MM.1S (cell line): ENCODE measurements around the gene SIRT6.

Experiments used
- EZH2 ChIP-seq: fragments of 300-600 bp; sonication (generic); optimal IDR thresholded peaks from 2 replicates; pipeline ENCODE3; 2017; ENCODE audit warnings: low read depth, mild to moderate bottlenecking, antibody characterized with exemption, low read length, mixed read lengths
- EZH2phosphoT487 ChIP-seq: fragments of 300-600 bp; sonication (generic); IDR thresholded peaks from 2 replicates; pipeline ENCODE4 v1.6.1; 2018; ENCODE audit warnings: antibody characterized with exemption, low read length
- TF ChIP-seq, protein P1 (sequence below): fragments of 300-600 bp; sonication (generic); IDR thresholded peaks from 2 replicates; pipeline ENCODE4 v1.5.1; 2016; ENCODE audit warnings: antibody characterized with exemption, low read length, mixed read lengths

DNA sequence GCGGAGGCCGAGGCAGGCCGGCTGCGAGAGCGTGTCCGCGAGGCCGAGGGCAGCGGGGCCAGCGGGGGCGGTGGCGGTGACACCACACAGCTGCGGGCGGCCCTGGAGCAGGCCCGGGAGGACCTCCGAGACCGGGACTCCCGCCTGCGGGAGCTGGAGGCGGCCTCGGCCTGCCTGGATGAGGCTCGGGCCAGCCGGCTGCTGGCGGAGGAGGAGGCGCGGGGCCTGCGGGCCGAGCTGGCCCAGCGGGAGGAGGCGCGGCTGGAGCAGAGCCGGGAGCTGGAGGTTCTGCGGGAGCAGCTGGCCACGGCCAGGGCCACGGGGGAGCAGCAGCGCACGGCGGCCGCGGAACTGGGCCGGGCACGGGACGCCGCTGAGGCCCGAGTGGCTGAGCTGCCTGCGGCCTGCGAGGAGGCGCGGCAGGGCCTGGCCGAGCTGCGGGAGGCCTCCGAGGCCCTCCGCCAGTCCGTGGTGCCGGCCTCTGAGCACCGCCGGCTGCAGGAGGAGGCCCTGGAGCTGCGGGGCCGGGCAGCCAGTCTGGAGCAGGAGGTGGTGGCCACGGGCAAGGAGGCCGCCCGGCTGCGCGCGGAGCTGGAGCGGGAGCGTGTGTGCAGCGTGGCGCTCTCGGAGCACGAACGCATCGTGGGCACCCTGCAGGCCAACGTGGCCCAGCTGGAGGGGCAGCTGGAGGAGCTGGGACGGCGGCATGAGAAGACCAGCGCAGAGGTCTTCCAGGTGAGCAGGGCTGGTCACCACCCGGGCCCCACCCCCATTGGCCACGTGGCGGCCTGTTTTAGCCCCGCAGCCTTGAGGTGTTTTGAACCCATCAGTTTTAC lies 35.3 kb upstream of the SIRT6 start:
- no peak for TF ChIP-seq EZH2
- TF ChIP-seq, protein P1, sequence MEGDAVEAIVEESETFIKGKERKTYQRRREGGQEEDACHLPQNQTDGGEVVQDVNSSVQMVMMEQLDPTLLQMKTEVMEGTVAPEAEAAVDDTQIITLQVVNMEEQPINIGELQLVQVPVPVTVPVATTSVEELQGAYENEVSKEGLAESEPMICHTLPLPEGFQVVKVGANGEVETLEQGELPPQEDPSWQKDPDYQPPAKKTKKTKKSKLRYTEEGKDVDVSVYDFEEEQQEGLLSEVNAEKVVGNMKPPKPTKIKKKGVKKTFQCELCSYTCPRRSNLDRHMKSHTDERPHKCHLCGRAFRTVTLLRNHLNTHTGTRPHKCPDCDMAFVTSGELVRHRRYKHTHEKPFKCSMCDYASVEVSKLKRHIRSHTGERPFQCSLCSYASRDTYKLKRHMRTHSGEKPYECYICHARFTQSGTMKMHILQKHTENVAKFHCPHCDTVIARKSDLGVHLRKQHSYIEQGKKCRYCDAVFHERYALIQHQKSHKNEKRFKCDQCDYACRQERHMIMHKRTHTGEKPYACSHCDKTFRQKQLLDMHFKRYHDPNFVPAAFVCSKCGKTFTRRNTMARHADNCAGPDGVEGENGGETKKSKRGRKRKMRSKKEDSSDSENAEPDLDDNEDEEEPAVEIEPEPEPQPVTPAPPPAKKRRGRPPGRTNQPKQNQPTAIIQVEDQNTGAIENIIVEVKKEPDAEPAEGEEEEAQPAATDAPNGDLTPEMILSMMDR, result no peak
- TF ChIP-seq EZH2phosphoT487, result no peak
